IPS-18a (cell line): ENCODE results near the gene MACROD2.

Experiments used
- H3K27ac ChIP-seq: one replicate; pipeline ENCODE4 v1.5.1; 2013; ENCODE audit warnings: low read length
- H3K27me3 ChIP-seq: one replicate; pipeline ENCODE4 v1.6.1; 2013; ENCODE audit warnings: mild to moderate bottlenecking, low read length; ENCODE audit not compliant: control insufficient read depth, insufficient read depth
- H3K36me3 ChIP-seq: one replicate; pipeline ENCODE4 v1.6.1; 2013; ENCODE audit warnings: low read depth, low read length; ENCODE audit not compliant: control insufficient read depth
- H3K4me1 ChIP-seq: one replicate; pipeline ENCODE4 v1.6.1; 2013; ENCODE audit warnings: low read depth, low read length; ENCODE audit not compliant: control insufficient read depth
- H3K4me3 ChIP-seq: one replicate; pipeline ENCODE4 v1.5.1; 2013; ENCODE audit warnings: low read length
- H3K9ac ChIP-seq: one replicate; pipeline ENCODE4 v1.6.1; 2013; ENCODE audit warnings: mild to moderate bottlenecking, low read length, moderate library complexity
- H3K9me3 ChIP-seq: one replicate; pipeline ENCODE4 v1.6.1; 2013; ENCODE audit warnings: low read depth, low read length; ENCODE audit not compliant: control insufficient read depth

The MACROD2 gene

GRCh38 chr20:15625981-15626380 is 1630.7 kb downstream of the MACROD2 start:
- Histone ChIP-seq H3K4me1 (peaks cover 22% of the 10 kb centered on the region), H3K9me3 (no peaks in the 10 kb centered on the region), H3K4me3 (no peak overlapping the region), H3K27me3 (no peaks in the 10 kb centered on the region), H3K36me3 (no peaks in the 10 kb centered on the region), H3K9ac (no peak overlapping the region), H3K27ac (no peak overlapping the region)

GRCh38 chr20:15627089-15627488 is 1631.8 kb downstream of the MACROD2 start:
- H3K4me1 ChIP-seq = peaks cover 22% of the 10 kb centered on the region
- no peak overlapping the region for H3K4me3 ChIP-seq
- no peaks in the 10 kb centered on the region for H3K27me3 ChIP-seq
- H3K27ac ChIP-seq = no peak overlapping the region
- H3K36me3 ChIP-seq = no peaks in the 10 kb centered on the region
- H3K9ac ChIP-seq = no peak overlapping the region
- no peaks in the 10 kb centered on the region for H3K9me3 ChIP-seq

- Histone ChIP-seq H3K4me1 (peaks cover 22% of the 10 kb centered on the region), H3K9ac (no peak overlapping the region), H3K9me3 (no peaks in the 10 kb centered on the region), H3K27me3 (no peaks in the 10 kb centered on the region), H3K27ac (no peak overlapping the region), H3K36me3 (no peaks in the 10 kb centered on the region), H3K4me3 (peak overlapping the region; percentile 23)
Measured at GRCh38 chr20:15627501-15627903, 1632.2 kb downstream of the MACROD2 start.

GRCh38 chr20:15628851-15629353 is 1633.6 kb downstream of the MACROD2 start:
- no peaks in the 10 kb centered on the region for H3K9me3 ChIP-seq
- peaks cover 22% of the 10 kb centered on the region for H3K4me1 ChIP-seq
- H3K4me3 ChIP-seq = no peak overlapping the region
- no peak overlapping the region for H3K27ac ChIP-seq
- H3K27me3 ChIP-seq = no peaks in the 10 kb centered on the region
- no peak overlapping the region for H3K9ac ChIP-seq
- H3K36me3 ChIP-seq = no peaks in the 10 kb centered on the region

GRCh38 chr20:15630360-15630759 is 1635.0 kb downstream of the MACROD2 start:
- no peak overlapping the region for H3K4me3 ChIP-seq
- H3K27ac ChIP-seq = no peak overlapping the region
- H3K4me1 ChIP-seq = peaks cover 22% of the 10 kb centered on the region
- no peaks in the 10 kb centered on the region for H3K27me3 ChIP-seq
- no peak overlapping the region for H3K9ac ChIP-seq
- no peaks in the 10 kb centered on the region for H3K9me3 ChIP-seq
- no peaks in the 10 kb centered on the region for H3K36me3 ChIP-seq

- Histone ChIP-seq H3K27ac (no peak overlapping the region), H3K9ac (no peak overlapping the region), H3K4me1 (peaks cover 28% of the 10 kb centered on the region), H3K9me3 (no peaks in the 10 kb centered on the region), H3K27me3 (no peaks in the 10 kb centered on the region), H3K36me3 (no peaks in the 10 kb centered on the region), H3K4me3 (no peak overlapping the region)
Measured at GRCh38 chr20:15632680-15633079, 1637.4 kb downstream of the MACROD2 start.

GRCh38 chr20:15634102-15634501 is 1638.8 kb downstream of the MACROD2 start:
- Histone ChIP-seq H3K9ac (no peak overlapping the region), H3K4me3 (no peak overlapping the region), H3K36me3 (no peaks in the 10 kb centered on the region), H3K27ac (no peak overlapping the region), H3K27me3 (no peaks in the 10 kb centered on the region), H3K4me1 (peaks cover 32% of the 10 kb centered on the region), H3K9me3 (no peaks in the 10 kb centered on the region)

GRCh38 chr20:15637546-15637945 is 1642.2 kb downstream of the MACROD2 start:
- H3K9me3 ChIP-seq = no peaks in the 10 kb centered on the region
- no peak overlapping the region for H3K4me3 ChIP-seq
- H3K9ac ChIP-seq = no peak overlapping the region
- H3K27ac ChIP-seq = no peak overlapping the region
- H3K27me3 ChIP-seq = no peaks in the 10 kb centered on the region
- H3K4me1 ChIP-seq = peaks cover 27% of the 10 kb centered on the region
- H3K36me3 ChIP-seq = no peaks in the 10 kb centered on the region

- Histone ChIP-seq H3K9me3 (no peaks in the 10 kb centered on the region), H3K27ac (no peak overlapping the region), H3K4me3 (peak overlapping the region; percentile 12), H3K9ac (no peak overlapping the region), H3K27me3 (no peaks in the 10 kb centered on the region), H3K4me1 (peaks cover 27% of the 10 kb centered on the region), H3K36me3 (no peaks in the 10 kb centered on the region)
Measured at GRCh38 chr20:15637950-15638754, 1642.8 kb downstream of the MACROD2 start.

GRCh38 chr20:15638816-15639215 is 1643.5 kb downstream of the MACROD2 start:
- Histone ChIP-seq H3K36me3 (no peaks in the 10 kb centered on the region), H3K9me3 (no peaks in the 10 kb centered on the region), H3K4me1 (peaks cover 27% of the 10 kb centered on the region), H3K27ac (no peak overlapping the region), H3K27me3 (no peaks in the 10 kb centered on the region), H3K4me3 (no peak overlapping the region), H3K9ac (no peak overlapping the region)

GRCh38 chr20:15639839-15640238 is 1644.5 kb downstream of the MACROD2 start:
- H3K36me3 ChIP-seq = no peaks in the 10 kb centered on the region
- no peaks in the 10 kb centered on the region for H3K27me3 ChIP-seq
- H3K4me3 ChIP-seq = no peak overlapping the region
- no peak overlapping the region for H3K9ac ChIP-seq
- H3K27ac ChIP-seq = no peak overlapping the region
- H3K9me3 ChIP-seq = no peaks in the 10 kb centered on the region
- peaks cover 27% of the 10 kb centered on the region for H3K4me1 ChIP-seq

GRCh38 chr20:15642109-15642508 is 1646.8 kb downstream of the MACROD2 start:
- Histone ChIP-seq H3K27ac (no peak overlapping the region), H3K9me3 (no peaks in the 10 kb centered on the region), H3K9ac (no peak overlapping the region), H3K4me3 (no peak overlapping the region), H3K4me1 (peaks cover 17% of the 10 kb centered on the region), H3K36me3 (no peaks in the 10 kb centered on the region), H3K27me3 (no peaks in the 10 kb centered on the region)
